NCI-H1436 treated with DMSO at 0.1 percent for 48 hours (cell line): ENCODE data around the gene TNS3.

ENCODE experiments used
- DNase-seq: peaks from one replicate; lab custom pipeline; 2025; lab: John Stamatoyannopoulos, UW

TNS3 gene

DNA sequence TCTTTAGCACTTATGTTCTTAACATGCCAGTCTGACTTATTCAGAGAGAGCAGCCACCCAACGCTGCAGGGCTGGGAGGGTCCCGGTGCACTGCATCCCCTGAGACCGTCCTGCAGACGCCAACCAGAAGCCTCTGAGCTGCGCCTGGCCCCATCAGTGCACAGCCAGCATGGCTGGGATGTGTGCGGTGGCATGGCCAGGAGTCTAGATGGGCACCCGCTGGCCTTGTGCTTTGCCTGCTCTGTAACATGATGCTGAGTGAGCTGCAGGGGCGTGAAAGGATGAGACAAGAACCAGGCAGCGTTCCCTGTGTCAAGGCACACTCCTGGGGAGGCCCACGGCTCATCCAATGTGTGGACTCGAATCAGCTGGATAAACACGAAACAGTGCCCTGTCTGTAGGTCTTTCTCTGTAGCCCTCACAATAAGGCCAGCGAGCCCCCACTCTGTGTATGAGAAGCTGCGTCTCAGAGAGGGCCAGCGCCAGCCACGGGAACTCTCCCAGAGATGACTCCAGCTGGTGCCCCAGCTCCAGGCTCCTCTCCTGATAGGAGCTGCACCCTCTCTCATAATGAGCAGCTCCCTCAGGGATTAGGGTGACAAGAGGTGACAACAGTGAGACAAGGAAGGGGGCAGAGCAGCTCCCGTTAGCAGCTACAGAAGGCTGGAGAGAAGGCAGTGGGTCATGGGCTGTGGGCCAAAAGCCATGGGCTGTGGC, 96.8 kb downstream of the TNS3 start:
- DNase-seq: no peak

DNA sequence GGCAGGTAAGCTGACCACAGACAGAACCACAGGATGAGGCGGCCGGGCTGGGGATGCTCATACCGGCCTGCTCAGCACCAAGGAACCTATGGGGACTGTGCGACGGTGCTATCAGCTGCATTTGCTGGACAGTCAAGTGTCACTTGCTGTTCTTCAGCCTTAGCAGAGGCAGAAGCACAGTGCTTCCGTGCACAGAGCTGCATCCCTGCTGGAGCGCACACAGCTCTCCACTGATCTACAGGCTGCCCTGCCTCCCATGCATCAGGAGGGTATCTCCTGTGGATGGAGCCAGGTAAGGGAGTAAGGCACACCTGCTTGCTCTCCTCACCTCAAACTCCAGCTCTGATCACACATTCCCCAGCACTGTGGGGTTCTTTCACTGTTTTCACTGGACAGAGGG, 97.5 kb downstream of the TNS3 start:
- DNase-seq: no peak

DNA sequence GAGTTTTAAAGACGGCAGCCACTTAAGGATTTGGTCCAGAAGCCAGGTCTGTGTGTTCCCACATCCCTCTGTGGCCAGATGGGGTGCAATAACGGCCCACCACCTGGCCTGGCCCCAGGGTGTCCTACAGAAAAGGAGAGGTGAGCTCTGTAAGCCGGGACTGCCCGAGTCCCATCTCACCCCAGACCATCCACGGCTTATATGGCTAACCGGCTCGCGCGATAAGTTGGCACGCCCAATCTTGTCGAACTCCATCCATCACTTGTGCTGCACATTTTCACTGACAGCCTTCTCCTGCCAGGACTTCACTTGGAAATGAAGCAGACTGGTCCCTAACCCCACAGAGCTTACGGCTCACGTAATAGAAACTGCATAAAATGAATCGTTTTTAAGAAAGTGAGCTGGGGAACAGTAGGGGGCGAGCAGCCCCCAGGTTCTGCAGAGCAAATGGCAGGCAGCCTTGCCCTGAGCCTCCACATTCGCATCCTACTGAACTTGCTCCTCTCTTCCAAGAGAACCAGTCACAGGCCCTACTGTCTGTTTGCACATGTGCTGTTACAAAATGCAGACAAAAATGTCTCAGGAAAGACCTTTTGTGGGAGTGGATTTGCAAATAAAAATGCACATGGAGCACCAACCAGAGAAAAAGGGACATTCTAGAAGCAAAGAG, 98.2 kb downstream of the TNS3 start:
- no peak for DNase-seq

DNA sequence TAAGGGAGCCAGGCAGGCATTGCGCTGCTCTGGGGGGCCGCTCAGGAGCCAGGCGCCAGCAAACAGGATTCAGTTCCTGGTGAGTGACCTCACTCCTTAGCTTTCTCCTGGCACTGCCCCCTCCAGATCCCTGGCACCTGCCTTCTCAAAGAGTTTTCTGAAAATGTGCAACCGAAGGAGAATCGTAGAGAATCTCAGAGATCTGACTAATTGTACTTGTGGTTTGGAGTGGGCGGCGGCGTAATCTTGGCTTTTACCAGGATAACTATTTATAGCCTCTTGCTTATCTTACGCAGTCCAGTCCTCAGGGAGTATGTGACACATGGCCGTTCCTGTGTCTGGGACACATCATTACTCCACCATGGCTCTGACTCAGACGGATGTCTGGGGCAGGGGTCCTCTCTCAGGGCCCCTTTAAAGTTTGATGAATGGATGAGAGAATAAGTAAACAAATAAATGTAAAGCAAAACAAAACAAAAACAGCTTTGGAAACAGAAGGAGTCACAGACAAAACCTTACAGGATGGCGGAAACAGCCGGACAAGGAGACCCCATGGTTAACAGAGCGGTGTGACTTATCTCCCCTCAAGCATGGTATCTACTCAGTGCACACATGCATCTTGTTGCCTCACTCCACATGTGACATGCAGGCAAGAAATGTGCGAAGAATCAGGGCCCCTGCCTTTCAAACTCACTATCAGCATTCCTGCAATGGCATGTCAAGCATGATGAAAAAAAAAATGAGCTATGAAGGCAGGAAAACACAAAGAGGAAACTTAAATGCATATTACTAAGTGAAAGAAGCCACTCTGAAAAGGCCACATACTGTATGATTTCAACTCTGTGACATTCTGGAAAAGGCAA, 99.7 kb downstream of the TNS3 start:
- no peak for DNase-seq

DNA sequence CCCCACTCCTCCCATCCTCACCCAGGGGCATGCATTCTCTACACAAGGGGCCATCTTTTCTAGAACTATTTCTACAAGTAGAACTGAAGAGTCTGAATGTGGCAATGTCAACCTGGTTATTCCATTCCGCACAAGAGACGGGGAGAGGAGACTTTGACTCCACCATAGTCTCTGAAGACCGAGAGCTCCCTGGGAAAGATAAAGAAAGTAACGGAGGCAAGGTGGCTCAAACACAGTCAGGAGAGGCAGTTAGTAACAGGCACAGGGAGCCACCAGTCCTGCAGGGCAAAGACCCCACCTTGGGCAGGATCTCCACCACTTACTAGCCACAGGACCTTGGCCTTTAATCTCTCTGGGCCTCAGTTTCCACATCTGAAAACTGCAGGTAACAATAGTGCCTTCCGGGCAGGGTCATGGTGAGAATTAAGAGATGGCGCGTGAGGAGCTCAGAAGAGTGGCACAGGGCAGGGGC, 100.3 kb downstream of the TNS3 start:
- DNase-seq: no peak

DNA sequence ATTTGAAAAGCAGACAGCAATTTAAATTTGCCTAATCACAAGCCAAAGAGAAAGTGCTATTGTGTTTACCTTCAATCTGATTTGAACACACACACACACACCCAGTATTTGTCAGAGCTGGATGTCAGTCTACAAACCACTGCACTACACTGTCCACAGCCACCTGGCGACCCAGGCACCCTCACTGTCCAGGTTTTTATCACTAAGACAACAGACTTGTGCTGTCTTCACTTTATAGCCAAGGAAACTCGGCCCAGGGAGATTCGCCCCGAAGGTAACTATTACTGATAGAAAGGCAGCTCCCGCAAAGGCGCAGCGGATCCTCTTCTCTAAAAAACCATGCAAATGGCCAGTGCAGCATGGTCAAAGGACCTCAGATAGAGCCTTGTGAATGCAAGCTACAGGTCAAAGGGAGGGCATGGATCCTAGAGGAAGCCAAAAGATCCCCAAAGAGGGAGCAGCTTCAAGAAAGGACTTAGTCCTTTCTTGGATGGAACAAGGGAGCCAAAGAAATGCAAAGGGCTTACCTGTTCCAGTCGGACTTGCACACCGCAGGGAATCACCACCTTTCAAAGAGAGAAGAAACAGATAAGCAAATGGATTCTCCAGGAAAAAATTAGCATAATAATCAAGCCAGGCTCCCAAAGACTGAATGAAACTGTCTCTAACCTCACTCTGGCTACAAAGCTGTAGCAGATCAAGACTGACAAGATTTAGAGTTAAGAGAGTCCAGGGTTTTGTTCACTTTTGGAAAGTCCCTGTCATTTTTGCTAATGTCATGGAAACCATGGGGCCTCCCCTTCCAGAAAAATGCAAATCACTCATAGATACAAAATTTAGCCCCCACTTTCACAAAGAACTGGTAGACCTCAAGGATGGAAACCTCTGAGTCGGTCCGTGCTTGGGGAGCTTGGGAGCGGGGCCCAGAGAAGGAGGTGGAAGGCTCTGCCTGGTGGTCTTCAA, 101.1 kb downstream of the TNS3 start:
- no peak for DNase-seq

DNA sequence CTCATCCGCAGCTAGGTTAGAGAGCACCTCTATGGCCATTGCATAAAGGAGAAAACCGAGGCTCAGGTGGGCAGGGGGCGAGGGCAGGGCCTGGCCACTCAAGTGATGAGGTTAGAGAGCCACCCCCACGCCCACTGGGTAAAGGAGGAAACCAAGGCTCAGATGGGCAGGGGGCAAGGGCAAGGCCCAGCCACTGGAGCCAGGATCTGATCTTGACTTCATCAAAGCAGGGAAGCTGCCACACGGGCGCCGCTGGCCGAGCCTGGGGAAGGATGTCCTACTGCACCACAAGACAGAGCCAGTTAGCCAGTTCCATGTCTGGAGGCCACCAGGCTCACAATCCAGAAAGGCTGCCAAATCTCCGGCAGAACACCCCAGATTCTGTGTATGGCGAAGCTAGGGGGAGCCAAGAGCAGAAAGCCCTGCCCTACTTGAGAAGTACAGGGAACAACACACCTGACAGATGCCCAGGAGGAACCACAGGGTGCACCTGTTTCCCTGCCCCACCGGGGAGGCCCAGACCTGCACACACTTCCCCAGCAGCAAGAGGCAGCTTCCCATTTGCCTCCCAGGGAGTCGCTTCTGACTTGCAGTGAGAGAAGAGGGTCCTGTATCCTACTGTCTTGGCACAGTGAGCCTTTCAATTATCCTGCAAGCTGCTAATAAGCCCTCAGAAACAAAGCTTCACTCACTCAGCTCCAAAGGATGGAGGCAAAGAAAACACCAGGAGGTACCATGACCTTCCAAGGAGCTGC, 101.9 kb downstream of the TNS3 start:
- DNase-seq: no peak

DNA sequence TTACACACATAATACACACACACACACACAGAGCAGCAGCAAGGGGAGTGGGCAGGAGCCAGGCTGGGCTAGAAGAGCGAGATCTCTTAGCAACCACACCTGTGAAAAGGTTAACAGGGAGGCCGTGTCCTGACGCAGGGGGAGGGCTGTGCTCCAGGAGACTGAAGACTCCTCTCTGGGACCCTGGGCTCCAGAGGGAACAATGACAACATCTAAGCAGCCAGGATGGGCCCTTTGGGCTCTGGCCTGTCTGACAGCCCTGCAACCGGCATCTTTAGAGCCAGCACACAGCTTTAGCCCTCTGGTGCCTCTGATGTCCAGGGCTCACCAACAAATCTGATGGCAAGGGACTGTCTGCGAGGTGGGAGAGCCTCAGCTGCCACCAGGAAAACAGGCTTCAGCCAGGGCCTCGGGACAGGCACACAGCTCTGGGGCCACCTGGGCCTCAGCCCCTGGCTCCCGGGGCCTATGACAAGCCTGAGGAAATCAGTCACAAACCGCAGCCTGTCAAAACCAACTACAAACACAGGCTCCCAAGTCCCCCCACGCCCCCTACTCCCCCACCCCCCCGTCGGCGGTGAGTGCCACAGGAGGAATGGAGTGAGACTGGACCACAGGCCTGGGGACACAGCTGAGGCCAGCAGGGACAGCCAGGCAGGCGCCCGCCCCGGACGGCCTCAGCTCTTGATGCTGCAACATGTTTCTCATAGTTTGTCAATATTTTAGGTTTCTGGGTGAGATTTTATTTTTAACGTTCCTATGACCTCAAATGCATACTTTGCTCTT, 102.8 kb downstream of the TNS3 start:
- no peak for DNase-seq

DNA sequence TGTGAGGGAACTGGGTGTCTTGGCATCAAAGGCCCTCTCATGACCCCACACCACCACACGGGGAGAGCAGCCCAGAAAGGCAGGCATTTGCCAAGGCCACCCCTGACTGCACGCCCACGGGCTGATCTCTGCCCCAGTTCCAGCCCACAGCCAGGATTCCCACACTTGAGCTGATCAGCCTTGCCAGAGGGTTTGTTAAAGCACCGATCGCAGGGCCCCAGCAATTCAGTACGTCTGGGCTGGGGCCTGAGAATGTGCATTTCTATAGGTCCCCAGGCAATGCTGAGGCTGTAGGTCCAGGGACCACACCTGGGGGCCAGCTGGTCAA, 103.9 kb downstream of the TNS3 start:
- no peak for DNase-seq

DNA sequence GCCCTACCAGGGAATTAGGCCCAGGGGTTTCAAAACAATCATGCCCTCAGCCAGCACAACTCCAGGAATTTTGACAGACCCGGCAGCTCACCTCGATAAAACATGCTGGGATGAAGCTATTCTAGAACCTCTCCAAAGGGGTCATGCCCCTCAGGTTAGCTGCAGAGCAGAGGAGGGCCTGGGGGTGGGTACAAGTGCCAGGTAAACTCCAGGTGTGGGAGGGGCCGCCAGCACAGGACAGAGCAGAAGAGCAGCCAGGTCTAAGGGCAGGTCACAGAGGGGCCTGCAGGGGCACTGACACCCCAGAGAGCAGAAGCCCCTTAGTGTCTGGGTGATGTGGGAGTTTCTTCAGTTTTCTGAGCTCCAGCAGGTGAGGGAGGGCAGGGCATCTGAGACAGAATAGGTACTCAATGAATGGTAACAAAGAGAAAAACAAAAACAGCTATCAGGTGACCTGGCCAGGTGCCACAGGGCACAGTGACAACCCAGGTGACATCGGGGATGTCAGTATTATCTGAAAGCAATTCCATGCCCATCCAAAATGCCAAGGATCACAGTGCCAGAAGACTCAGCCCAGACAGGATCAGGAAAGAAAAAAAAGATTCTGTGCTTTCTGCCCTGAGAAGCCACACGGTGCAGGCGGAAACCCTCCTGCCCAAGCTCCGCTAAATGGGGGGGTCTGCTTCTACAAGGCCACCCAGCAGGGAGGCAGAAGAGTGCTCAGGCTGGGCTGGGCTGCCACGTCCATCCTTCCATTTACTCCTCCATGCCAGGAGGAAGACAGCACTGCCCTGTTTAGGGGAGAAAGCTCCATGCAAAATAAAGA, 104.5 kb downstream of the TNS3 start:
- no peak for DNase-seq

DNA sequence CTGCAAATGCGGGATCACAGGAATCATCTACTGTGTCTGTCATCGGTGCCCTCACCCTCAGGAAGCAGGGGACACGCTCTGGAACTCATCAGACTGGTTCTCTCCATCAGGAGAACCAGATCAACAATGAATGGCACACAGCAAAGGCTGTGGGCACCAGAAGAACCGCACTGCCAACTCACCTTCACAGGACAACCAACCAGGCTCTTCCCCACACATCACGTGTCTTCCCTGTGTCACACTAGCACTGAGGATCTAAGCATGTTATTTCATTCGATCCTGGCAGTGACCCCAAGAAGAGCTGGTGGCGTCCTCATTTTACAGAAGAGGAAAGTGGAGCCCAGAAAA, 106.1 kb downstream of the TNS3 start:
- DNase-seq: no peak

DNA sequence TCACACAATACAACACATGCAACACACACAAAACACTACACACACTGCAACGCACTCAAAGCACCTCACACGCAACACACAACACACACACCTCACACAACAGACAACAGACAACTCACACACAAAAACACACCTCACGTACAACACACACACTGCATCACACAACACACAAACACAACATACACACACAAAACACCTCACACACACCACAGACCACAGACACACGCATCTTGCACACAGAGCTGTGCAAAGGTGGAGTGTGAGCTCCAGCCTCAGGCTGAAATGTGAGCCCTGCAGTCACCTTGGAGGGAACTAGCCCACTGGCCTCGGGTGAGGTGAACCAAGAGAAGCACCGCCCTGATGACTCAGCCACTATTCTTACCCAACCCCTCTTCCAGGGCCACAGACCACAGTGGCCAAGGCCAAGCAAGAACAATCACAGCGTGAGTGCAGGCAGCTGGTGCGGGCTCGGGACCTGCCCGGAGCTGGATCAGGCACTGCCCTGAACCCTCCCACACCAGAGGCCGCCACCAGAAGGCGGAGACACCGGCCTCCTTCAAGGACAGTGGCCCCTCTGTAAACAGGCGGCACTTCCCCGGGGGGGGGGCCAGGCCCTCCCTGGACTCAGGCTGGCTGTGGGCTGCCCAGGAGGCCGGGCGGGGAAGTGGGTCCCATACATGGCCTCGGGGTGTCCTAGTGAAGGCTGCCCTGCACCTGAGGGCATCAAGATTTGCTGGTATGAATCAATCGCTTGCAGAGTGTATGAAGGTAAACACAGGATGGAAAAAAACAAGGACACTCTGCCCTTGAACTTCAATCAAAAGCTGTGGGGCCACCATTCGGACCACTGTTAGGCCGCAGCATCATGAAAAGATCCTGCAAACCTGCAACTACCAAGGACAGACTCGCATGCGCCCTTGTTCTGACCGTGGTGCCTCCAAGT, 106.7 kb downstream of the TNS3 start:
- no peak for DNase-seq

DNA sequence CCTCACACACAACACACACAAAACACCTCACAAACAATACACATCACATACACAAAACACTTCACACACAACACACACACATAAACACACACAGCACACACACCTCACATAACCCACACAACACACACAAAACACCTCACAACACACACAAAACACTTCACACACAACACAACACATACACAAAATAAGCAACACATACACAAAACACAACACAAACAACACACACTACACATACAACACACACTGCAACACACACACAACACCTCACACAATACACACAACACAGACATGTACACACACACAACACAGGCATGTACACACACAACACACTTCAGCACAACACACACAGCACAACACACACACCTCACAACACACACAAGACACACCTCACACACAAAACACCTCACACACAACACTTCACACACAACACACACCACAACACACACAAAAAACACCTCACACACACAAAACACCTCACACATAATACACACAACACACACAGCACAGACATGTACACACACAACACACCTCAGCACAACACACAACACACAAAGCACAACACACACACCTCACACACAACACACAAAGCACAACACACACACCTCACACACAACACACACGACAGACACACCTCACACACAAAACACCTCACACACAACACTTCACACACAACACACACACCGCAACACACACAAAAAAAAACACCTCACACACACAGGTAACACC, 107.5 kb downstream of the TNS3 start:
- DNase-seq: no peak

DNA sequence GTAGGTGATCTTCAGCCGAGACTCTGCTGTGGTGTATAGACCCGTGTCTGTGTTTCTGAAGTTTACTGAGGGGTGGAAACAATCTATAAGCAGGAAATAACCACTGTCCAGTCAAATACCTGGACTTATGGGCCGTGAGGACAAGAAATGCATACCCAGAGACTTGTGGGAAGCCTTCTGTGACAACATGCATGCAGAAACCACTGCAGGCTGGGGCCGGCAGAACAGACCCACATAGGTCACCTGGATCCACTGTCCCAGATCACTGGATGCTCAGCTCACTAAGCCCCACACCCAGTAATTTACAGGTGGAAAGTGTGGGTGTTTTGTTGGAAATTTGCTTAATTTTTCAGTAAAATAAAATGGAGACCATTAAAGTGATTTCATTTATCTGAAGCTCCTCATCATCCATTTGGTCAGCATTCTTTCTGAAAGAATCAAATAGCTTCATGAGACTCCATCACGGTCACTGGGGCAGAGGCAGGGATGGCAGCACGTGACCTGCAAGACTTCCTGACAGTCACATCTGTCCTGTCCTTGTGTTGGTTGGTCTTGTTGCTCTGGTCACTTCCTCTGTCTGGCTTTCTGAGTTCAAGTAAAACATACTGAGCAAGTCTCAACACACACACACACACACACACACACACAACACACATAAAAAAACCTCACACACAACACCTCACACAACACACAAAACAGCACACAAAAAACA, 108.3 kb downstream of the TNS3 start:
- no peak for DNase-seq

DNA sequence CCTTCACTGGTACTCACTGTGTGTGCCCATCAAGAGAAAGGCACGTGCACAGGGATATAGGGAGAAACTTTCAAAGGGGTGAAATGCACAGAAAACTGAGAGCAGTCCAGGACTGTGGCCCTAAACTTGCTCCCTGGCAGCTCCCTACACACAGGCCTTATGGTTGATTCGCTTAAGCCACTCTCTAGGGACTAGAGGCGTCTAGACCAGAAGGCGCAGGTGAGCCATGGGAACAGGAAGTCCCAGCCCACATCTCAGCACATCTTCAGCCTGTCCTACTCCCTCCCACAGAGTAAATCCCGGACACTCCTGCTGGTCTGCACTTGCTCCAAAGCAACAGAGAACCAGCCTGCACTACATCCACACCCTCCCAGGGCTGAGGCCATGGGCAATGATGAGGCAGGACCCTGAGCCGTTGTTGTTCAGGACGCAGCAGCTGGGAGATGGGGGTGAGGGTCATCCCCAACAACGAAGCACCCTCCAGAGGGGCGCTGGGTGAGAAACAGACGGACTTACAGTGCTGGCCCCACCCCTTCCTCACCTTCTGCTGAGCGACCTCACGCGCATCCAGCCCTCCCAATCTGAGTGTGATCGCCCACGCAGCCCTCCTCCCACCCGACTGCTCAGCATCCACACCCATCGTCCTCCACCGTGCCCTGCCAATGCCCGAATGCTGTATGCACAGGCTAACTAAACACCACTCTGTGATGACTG, 109.3 kb downstream of the TNS3 start:
- no peak for DNase-seq

DNA sequence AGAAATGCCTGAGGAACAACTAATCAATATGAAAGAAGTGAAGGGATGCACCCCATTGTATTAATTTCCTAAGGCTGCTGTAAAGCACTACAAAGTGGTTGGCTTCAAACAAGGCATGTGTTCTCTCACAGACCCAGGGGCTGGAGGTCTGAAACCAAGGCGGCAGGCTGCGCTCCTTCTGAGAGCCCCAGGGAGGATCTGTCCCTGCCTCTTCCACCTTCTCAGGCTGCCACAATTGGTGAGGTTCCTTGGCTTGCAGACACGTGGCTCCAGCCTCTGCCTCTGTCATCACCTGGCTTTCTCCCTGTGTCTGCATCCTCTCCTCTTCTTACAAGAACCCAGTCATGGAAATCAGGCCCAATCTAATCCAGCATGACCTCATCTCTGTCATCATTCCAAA, 110.1 kb downstream of the TNS3 start:
- DNase-seq: no peak
